Spleen (tissue), 11 donors: Measurements from ENCODE around the gene ZBTB7C. TPM values are rescaled to one million over a fixed set of nuclear protein-coding genes. Genes with fewer than 3 reads are reported as not detected.

ENCODE experiments used
- DNase-seq: peaks from one replicate; pipeline ENCODE4 v3.0.0-alpha.2; 2020
- H3K27ac ChIP-seq, 8 donors: fragments of 200-600 bp; sonication (generic) in 7 of 8; 1 replicate in 4 of 8; 2 replicates in 4 of 8; pipeline versions ENCODE4 v1.5.0 to v1.8.0; 2016 to 2021; ENCODE audit warnings: inconsistent platforms in 4 of 8, mild to moderate bottlenecking in 4 of 8, moderate library complexity in 1 of 8
- H3K27me3 ChIP-seq, 7 donors: fragments of 200-600 bp; sonication (generic) in 6 of 7; replicated peaks in 1 of 7; 1 replicate in 4 of 7; 2 replicates in 3 of 7; pipeline versions ENCODE4 v1.5.0 to v1.8.0; 2016 to 2021; ENCODE audit warnings: inconsistent platforms in 3 of 7, mild to moderate bottlenecking in 1 of 7
- H3K36me3 ChIP-seq, 6 donors: fragments of 200-600 bp; sonication (generic) in 5 of 6; 1 replicate in 4 of 6; 2 replicates in 2 of 6; pipeline versions ENCODE4 v1.5.0 to v1.8.0; 2016 to 2021; ENCODE audit warnings: inconsistent platforms in 2 of 6
- H3K4me1 ChIP-seq, 6 donors: fragments of 200-600 bp; sonication (generic) in 5 of 6; 1 replicate in 3 of 6; 2 replicates in 3 of 6; pipeline versions ENCODE4 v1.5.0 to v1.8.0; 2016 to 2021; ENCODE audit warnings: inconsistent platforms in 3 of 6
- H3K4me3 ChIP-seq, 8 donors: fragments of 200-600 bp; sonication (generic) in 7 of 8; 1 replicate in 4 of 8; 2 replicates in 4 of 8; pipeline versions ENCODE4 v1.5.0 to v1.8.0; 2016 to 2021; ENCODE audit warnings: inconsistent platforms in 4 of 8, mild to moderate bottlenecking in 4 of 8, moderate library complexity in 2 of 8
- H3K9me3 ChIP-seq, 8 donors: fragments of 200-600 bp; sonication (generic) in 7 of 8; 1 replicate in 4 of 8; 2 replicates in 4 of 8; pipeline versions ENCODE4 v1.5.0 to v1.8.0; 2016 to 2021; ENCODE audit warnings: inconsistent platforms in 4 of 8
- POLR2A ChIP-seq, 3 donors: fragments of 450-650 bp; IDR thresholded peaks; one replicate each; pipeline ENCODE4 v1.5.1; 2017; ENCODE audit warnings: antibody characterized with exemption in 3 of 3, mild to moderate bottlenecking in 1 of 3
- POLR2AphosphoS5 ChIP-seq, 3 donors: sonication (generic); formaldehyde crosslinking; IDR thresholded peaks; one replicate each; pipeline ENCODE4 v1.5.1; 2017; ENCODE audit warnings: antibody characterized with exemption in 3 of 3
- WGBS, 5 donors: extraction: QIAGEN DNeasy Blood & Tissue Kit in 3 of 5; methylation state at CpG; one replicate each; pipeline versions ENCODE4 v1.1.5 to v1.1.7; 2013 to 2018; 5-methylcytosine and 5-hydroxymethylcytosine counted together
- intact Hi-C: fragments of 100-400 bp; cut with DNase I; formaldehyde crosslinking; loops from one replicate; pipeline ENCODE4 v1.15.0; 2023; ENCODE audit warnings: low total_unique reads
- polyA plus RNA-seq, 3 donors: library from polyadenylated mRNA; stranded (reverse); fragments of 200-250 nt; gene quantifications; one replicate each; pipeline ENCODE4 v1.2.1, GENCODE V29; 2013
- total RNA-seq, 7 donors: library from RNA; depleted of rRNA in 3 of 7; stranded (reverse); fragments of >200 nt in 3 of 7; fragmentation: NEBNext Ultra II Directional in 4 of 7; extraction: Animal tissue kit (Norgen Biotek cat#: 25700) in 4 of 7; gene quantifications; one replicate each; pipeline versions ENCODE4 v1.1.0 to v1.2.1, GENCODE V29; 2016 to 2021
- TF ChIP-seq, protein P1 (sequence below), 11 experiments: fragments of 200-600 bp in 7 of 11; fragments of 450-650 bp in 4 of 11; sonication (generic) in 4 of 11; IDR thresholded peaks in 8 of 11; conservative IDR thresholded peaks in 3 of 11; 1 replicate in 7 of 11; 2 replicates in 4 of 11; pipeline versions ENCODE4 v1.4.0 to v1.8.0; 2016 to 2021; ENCODE audit warnings: antibody characterized with exemption in 11 of 11, inconsistent platforms in 4 of 11, mild to moderate bottlenecking in 1 of 11
- donor health status: healthy with polysubstance abuse.
- donor health status: DM: no; HTN: no; CAD: no; lungs with moderate emphysema.
- donor health status: DM: no; HTN: no; CAD: no.
- donor health status: Bipolar disorder and iron deficiency.
- donor health status: healthy.
- donor health status: DM: no; HTN: no; CAD: no.
- donor health status: DM: yes; HTN: yes; CAD: no.

Gene ZBTB7C
- total and polyA plus RNA-seq, 10 donors = 1.00 to 64.2 (median 18.8) TPM

- Histone ChIP-seq H3K4me1 (peaks cover 0 to 38% (median 8%) of the 10 kb centered on the region in 6 donors), H3K9me3 (peaks cover 0 to 5% (median 0%) of the 10 kb centered on the region in 8 donors), H3K27ac (no peak overlapping the region), H3K36me3 (no peaks in the 10 kb centered on the region), H3K4me3 (no peak overlapping the region), H3K27me3 (peaks cover 0 to 54% (median 0%) of the 10 kb centered on the region in 7 donors)
- no peak for DNase-seq
- intact Hi-C loops = no loop called here
- TF ChIP-seq POLR2AphosphoS5 (IDR thresholded peaks at IDR 0.05) (no peak), POLR2A (IDR thresholded peaks at IDR 0.05) (no peak)
- TF ChIP-seq, protein P1, sequence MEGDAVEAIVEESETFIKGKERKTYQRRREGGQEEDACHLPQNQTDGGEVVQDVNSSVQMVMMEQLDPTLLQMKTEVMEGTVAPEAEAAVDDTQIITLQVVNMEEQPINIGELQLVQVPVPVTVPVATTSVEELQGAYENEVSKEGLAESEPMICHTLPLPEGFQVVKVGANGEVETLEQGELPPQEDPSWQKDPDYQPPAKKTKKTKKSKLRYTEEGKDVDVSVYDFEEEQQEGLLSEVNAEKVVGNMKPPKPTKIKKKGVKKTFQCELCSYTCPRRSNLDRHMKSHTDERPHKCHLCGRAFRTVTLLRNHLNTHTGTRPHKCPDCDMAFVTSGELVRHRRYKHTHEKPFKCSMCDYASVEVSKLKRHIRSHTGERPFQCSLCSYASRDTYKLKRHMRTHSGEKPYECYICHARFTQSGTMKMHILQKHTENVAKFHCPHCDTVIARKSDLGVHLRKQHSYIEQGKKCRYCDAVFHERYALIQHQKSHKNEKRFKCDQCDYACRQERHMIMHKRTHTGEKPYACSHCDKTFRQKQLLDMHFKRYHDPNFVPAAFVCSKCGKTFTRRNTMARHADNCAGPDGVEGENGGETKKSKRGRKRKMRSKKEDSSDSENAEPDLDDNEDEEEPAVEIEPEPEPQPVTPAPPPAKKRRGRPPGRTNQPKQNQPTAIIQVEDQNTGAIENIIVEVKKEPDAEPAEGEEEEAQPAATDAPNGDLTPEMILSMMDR (IDR thresholded peaks at IDR 0.05 in 8 of 11, conservative IDR thresholded peaks at IDR 0.05 in 3 of 11) = no peak
These were observed 352.2 kb downstream of the ZBTB7C start for GRCh38 chr18:48057018-48057417.

- 84 to 93% (median 87%) methylated on average over 5 to 6 of the region's 6 CpGs for WGBS, 5 donors
- peak; percentile 37 for DNase-seq
- no peaks in the 10 kb centered on the region for H3K36me3 ChIP-seq
- H3K4me3 ChIP-seq = no peak overlapping the region
- peaks cover 0 to 43% (median 8%) of the 10 kb centered on the region in 6 donors for H3K4me1 ChIP-seq
- no peak overlapping the region for H3K27ac ChIP-seq
- intact Hi-C loops = no loop called here
- H3K27me3 ChIP-seq = peaks cover 0 to 54% (median 0%) of the 10 kb centered on the region in 7 donors
- H3K9me3 ChIP-seq = peaks cover 0 to 5% (median 0%) of the 10 kb centered on the region in 8 donors
- no peak for TF ChIP-seq POLR2AphosphoS5 (IDR thresholded peaks at IDR 0.05)
- TF ChIP-seq, protein P1 (IDR thresholded peaks at IDR 0.05 in 8 of 11, conservative IDR thresholded peaks at IDR 0.05 in 3 of 11) = no peak
- TF ChIP-seq POLR2A (IDR thresholded peaks at IDR 0.05) = no peak
These were observed 353.8 kb downstream of the ZBTB7C start for GRCh38 chr18:48055351-48055750.

- Histone ChIP-seq H3K27ac (no peak overlapping the region), H3K36me3 (no peaks in the 10 kb centered on the region), H3K4me3 (no peak overlapping the region), H3K4me1 (peaks cover 0 to 40% (median 12%) of the 10 kb centered on the region in 6 donors), H3K9me3 (peaks cover 0 to 5% (median 0%) of the 10 kb centered on the region in 8 donors), H3K27me3 (peaks cover 0 to 42% (median 0%) of the 10 kb centered on the region in 7 donors)
- peak; percentile 58 for DNase-seq
- TF ChIP-seq POLR2AphosphoS5 (IDR thresholded peaks at IDR 0.05) = no peak
- TF ChIP-seq, protein P1 (IDR thresholded peaks at IDR 0.05 in 8 of 11, conservative IDR thresholded peaks at IDR 0.05 in 3 of 11) = no peak
- no peak for TF ChIP-seq POLR2A (IDR thresholded peaks at IDR 0.05)
- 50 to 58% (median 51%) methylated on average over 23 to 24 of the region's 24 CpGs for WGBS, 5 donors
- intact Hi-C loops = no loop called here
These were observed 355.0 kb downstream of the ZBTB7C start for GRCh38 chr18:48053881-48054816.

GRCh38 chr18:48052842-48053241, 356.3 kb downstream of the ZBTB7C start:
- Histone ChIP-seq H3K4me3 (no peak overlapping the region), H3K27me3 (peaks cover 0 to 32% (median 0%) of the 10 kb centered on the region in 7 donors), H3K36me3 (no peaks in the 10 kb centered on the region), H3K9me3 (peaks cover 0 to 5% (median 0%) of the 10 kb centered on the region in 8 donors), H3K27ac (peak overlapping the region in 1 of 8 donors; percentile 14), H3K4me1 (peaks cover 0 to 38% (median 12%) of the 10 kb centered on the region in 6 donors)
- intact Hi-C loops = no loop called here
- WGBS, 5 donors = 61 to 74% (median 67%) methylated on average over 7 of the region's 7 CpGs
- DNase-seq = no peak
- TF ChIP-seq POLR2AphosphoS5 (IDR thresholded peaks at IDR 0.05) (no peak), POLR2A (IDR thresholded peaks at IDR 0.05) (no peak)
- TF ChIP-seq, protein P1 (IDR thresholded peaks at IDR 0.05 in 8 of 11, conservative IDR thresholded peaks at IDR 0.05 in 3 of 11) = no peak
